NCI-H510A treated with DMSO at 0.1 percent for 48 hours (cell line): ENCODE measurements around the gene PTPRE.

Experiments used
- DNase-seq: peaks from one replicate; lab custom pipeline; 2025; lab: John Stamatoyannopoulos, UW

The PTPRE gene

GRCh38 chr10:127926455-127926854, 19.6 kb downstream of the PTPRE start:
- DNase-seq = no peak

GRCh38 chr10:127928021-127928806, 21.3 kb downstream of the PTPRE start:
- no peak for DNase-seq

- no peak for DNase-seq
Observed at GRCh38 chr10:127932521-127933270, 25.8 kb downstream of the PTPRE start.

- DNase-seq = no peak
Observed at GRCh38 chr10:127933271-127933670, 26.4 kb downstream of the PTPRE start.

GRCh38 chr10:127934383-127934782, 27.5 kb downstream of the PTPRE start:
- no peak for DNase-seq

- DNase-seq = no peak
Observed at GRCh38 chr10:127935071-127935561, 28.2 kb downstream of the PTPRE start.

GRCh38 chr10:127937069-127937468, 30.2 kb downstream of the PTPRE start:
- DNase-seq = no peak

- no peak for DNase-seq
Observed at GRCh38 chr10:127937915-127938463, 31.1 kb downstream of the PTPRE start.

- DNase-seq = no peak
Observed at GRCh38 chr10:127939786-127940330, 33.0 kb downstream of the PTPRE start.

GRCh38 chr10:127940866-127941640, 34.1 kb downstream of the PTPRE start:
- no peak for DNase-seq

- no peak for DNase-seq
Observed at GRCh38 chr10:127942811-127943210, 35.9 kb downstream of the PTPRE start.

GRCh38 chr10:127943336-127943910, 36.5 kb downstream of the PTPRE start:
- DNase-seq = no peak

- DNase-seq = no peak
Observed at GRCh38 chr10:127944256-127944655, 37.4 kb downstream of the PTPRE start.

- DNase-seq = no peak
Observed at GRCh38 chr10:127945341-127945758, 38.4 kb downstream of the PTPRE start.

GRCh38 chr10:127945948-127946711, 39.2 kb downstream of the PTPRE start:
- DNase-seq = no peak

GRCh38 chr10:127947211-127947610, 40.3 kb downstream of the PTPRE start:
- no peak for DNase-seq

GRCh38 chr10:127948791-127949190, 41.9 kb downstream of the PTPRE start:
- no peak for DNase-seq

- no peak for DNase-seq
Observed at GRCh38 chr10:127949831-127950230, 42.9 kb downstream of the PTPRE start.

GRCh38 chr10:127951861-127952574, 45.1 kb downstream of the PTPRE start:
- DNase-seq = no peak

GRCh38 chr10:127952575-127952869, 45.6 kb downstream of the PTPRE start:
- no peak for DNase-seq
